ENCODE data around the gene WDFY4.

- TF ChIP-seq POLR2AphosphoS5 (IDR thresholded peaks at IDR 0.05; ENCODE audit: low read depth, low read length) = no peak
- TF ChIP-seq TAF1 (IDR thresholded peaks at IDR 0.05; ENCODE audit: borderline replicate concordance, insufficient read depth, low read length) = no peak
- no peak for TF ChIP-seq SIN3A (IDR thresholded peaks at IDR 0.05; ENCODE audit: borderline replicate concordance, insufficient read depth, low read length)
- TF ChIP-seq, protein P1, sequence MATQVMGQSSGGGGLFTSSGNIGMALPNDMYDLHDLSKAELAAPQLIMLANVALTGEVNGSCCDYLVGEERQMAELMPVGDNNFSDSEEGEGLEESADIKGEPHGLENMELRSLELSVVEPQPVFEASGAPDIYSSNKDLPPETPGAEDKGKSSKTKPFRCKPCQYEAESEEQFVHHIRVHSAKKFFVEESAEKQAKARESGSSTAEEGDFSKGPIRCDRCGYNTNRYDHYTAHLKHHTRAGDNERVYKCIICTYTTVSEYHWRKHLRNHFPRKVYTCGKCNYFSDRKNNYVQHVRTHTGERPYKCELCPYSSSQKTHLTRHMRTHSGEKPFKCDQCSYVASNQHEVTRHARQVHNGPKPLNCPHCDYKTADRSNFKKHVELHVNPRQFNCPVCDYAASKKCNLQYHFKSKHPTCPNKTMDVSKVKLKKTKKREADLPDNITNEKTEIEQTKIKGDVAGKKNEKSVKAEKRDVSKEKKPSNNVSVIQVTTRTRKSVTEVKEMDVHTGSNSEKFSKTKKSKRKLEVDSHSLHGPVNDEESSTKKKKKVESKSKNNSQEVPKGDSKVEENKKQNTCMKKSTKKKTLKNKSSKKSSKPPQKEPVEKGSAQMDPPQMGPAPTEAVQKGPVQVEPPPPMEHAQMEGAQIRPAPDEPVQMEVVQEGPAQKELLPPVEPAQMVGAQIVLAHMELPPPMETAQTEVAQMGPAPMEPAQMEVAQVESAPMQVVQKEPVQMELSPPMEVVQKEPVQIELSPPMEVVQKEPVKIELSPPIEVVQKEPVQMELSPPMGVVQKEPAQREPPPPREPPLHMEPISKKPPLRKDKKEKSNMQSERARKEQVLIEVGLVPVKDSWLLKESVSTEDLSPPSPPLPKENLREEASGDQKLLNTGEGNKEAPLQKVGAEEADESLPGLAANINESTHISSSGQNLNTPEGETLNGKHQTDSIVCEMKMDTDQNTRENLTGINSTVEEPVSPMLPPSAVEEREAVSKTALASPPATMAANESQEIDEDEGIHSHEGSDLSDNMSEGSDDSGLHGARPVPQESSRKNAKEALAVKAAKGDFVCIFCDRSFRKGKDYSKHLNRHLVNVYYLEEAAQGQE (IDR thresholded peaks at IDR 0.05; ENCODE audit: insufficient read depth in 1 of 2, low read depth in 2 of 2, low read length in 2 of 2) = no peak
- no peak for TF ChIP-seq FOXP2 (optimal IDR thresholded peaks at IDR 0.05; ENCODE audit: borderline replicate concordance, extremely low read depth, extremely low read length, insufficient read depth)
Observed at GRCh38 chr10:48740988-48741387, 56.3 kb downstream of the WDFY4 start.
